ENCODE measurements around the gene ENDOD1. TPM values are rescaled to one million over a fixed set of nuclear protein-coding genes. Genes with fewer than 3 reads are reported as not detected.

Gene ENDOD1
- total RNA-seq, 1 experiment from 2014 or later, result 28.2 TPM

- ChIA-PET POLR2A (no interaction called here), CTCF (no interaction called here)
- in situ Hi-C loops (cut with HindIII; ENCODE audit: low pct_unique_long_range_greater_than_20kb, low sequenced_read_pairs), result no loop called here
- TF ChIP-seq REST (IDR thresholded peaks at IDR 0.05; ENCODE audit: insufficient read depth in 1 of 2, low read depth in 2 of 2, low read length in 1 of 2), result no peak
- no peak for TF ChIP-seq SIN3A (IDR thresholded peaks at IDR 0.05; ENCODE audit: borderline replicate concordance, insufficient read depth, low read depth, low read length)
- TF ChIP-seq TCF7L2 (IDR thresholded peaks at IDR 0.05; ENCODE audit: low read depth, low read length), result no peak
- TF ChIP-seq CTCF (IDR thresholded peaks at IDR 0.05), result no peak
- TF ChIP-seq POLR2AphosphoS5 (IDR thresholded peaks at IDR 0.05; ENCODE audit: low read depth, low read length), result no peak
- no peaks in the 10 kb centered on the region for H3K36me3 ChIP-seq (ENCODE audit: control insufficient read depth, insufficient read depth, low read length)
- no peaks in the 10 kb centered on the region for H3K27me3 ChIP-seq (ENCODE audit: control insufficient read depth, insufficient read depth, low read length)
- no peak for DNase-seq (ENCODE audit: low read depth, low spot score)
- no peaks in the 10 kb centered on the region for H3K9me3 ChIP-seq (ENCODE audit: control insufficient read depth, insufficient read depth, low read depth, low read length)
- no TSS peak for BruUV-seq (replicated peaks)
- intact Hi-C loops (cut with micrococcal nuclease; ENCODE audit: unreplicated experiment), result loop anchor here (10.0 kb wide), 1 partner anchor 524 kb away; no protein-coding TSS in a partner anchor
- H3K4me3 ChIP-seq (ENCODE audit: low read depth in 2 of 2, low read length in 2 of 2), result no peak overlapping the region
- peaks cover 23% of the 10 kb centered on the region for H3K4me1 ChIP-seq (ENCODE audit: control insufficient read depth, insufficient read depth, low read length)
- ATAC-seq, result no peak
- no peak overlapping the region for H3K27ac ChIP-seq (ENCODE audit: low read length)
These were observed 58.8 kb downstream of the ENDOD1 start for GRCh38 chr11:95148406-95148805.

- in situ Hi-C loops (cut with HindIII; ENCODE audit: low pct_unique_long_range_greater_than_20kb, low sequenced_read_pairs), result no loop called here
- ChIA-PET CTCF (no interaction called here), POLR2A (no interaction called here)
- Histone ChIP-seq H3K4me1 (ENCODE audit: control insufficient read depth, insufficient read depth, low read length) (peaks cover 23% of the 10 kb centered on the region), H3K27me3 (ENCODE audit: control insufficient read depth, insufficient read depth, low read length) (no peaks in the 10 kb centered on the region), H3K36me3 (ENCODE audit: control insufficient read depth, insufficient read depth, low read length) (no peaks in the 10 kb centered on the region), H3K9me3 (ENCODE audit: control insufficient read depth, insufficient read depth, low read depth, low read length) (no peaks in the 10 kb centered on the region), H3K4me3 (ENCODE audit: low read depth in 2 of 2, low read length in 2 of 2) (no peak overlapping the region), H3K27ac (ENCODE audit: low read length) (no peak overlapping the region)
- TF ChIP-seq REST (IDR thresholded peaks at IDR 0.05; ENCODE audit: insufficient read depth in 1 of 2, low read depth in 2 of 2, low read length in 1 of 2) (no peak), TCF7L2 (IDR thresholded peaks at IDR 0.05; ENCODE audit: low read depth, low read length) (no peak), POLR2AphosphoS5 (IDR thresholded peaks at IDR 0.05; ENCODE audit: low read depth, low read length) (no peak), CTCF (IDR thresholded peaks at IDR 0.05) (no peak), SIN3A (IDR thresholded peaks at IDR 0.05; ENCODE audit: borderline replicate concordance, insufficient read depth, low read depth, low read length) (no peak)
- BruUV-seq (replicated peaks), result no TSS peak
- intact Hi-C loops (cut with micrococcal nuclease; ENCODE audit: unreplicated experiment), result loop anchor here (10.0 kb wide), 1 partner anchor 524 kb away; no protein-coding TSS in a partner anchor
- no peak for ATAC-seq
- DNase-seq (ENCODE audit: low read depth, low spot score), result no peak
These were observed 59.3 kb downstream of the ENDOD1 start for GRCh38 chr11:95148938-95149337.
